Embryonic facial prominence (tissue), 1 donor: Measurements from ENCODE around the gene GRIK4.
"Not testable (repeated sequence)": the region's sequence is repeated elsewhere in the genome, so short reads cannot be mapped to it uniquely, and the experiment has no call there.

ENCODE experiments used
- DNase-seq: peaks from one replicate; pipeline ENCODE4 v3.0.0-alpha.2; 2016; ENCODE audit errors: extremely low spot score

GRIK4 gene

GRCh38 chr11:121004206-121004840 is 492.8 kb downstream of the GRIK4 start:
- DNase-seq = no peak

- DNase-seq = no peak
These were observed 495.4 kb downstream of the GRIK4 start for GRCh38 chr11:121006922-121007321.

- DNase-seq = no peak
These were observed 497.0 kb downstream of the GRIK4 start for GRCh38 chr11:121008551-121008950.

DNA sequence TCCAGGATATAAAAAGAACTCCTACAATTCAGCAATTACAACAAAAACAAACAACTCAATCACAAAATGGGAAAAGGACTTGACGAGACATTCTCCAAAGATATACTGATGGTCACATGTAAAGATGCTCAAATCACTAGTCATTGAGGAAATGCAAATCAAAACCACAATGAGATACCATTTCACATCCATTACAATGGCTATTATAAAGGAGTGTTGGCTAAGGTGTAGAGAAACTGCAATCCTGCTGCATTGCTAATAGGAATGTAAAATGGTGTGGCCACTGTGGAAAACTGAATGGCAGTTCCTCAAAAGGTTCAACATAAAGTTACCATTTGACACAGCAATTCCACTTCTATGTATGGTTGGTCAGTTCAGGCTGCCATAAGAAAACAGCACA is 500.5 kb downstream of the GRIK4 start:
- no peak for DNase-seq

- DNase-seq = no peak
These were observed 507.2 kb downstream of the GRIK4 start for GRCh38 chr11:121018746-121019145.

GRCh38 chr11:121021718-121022117 is 510.2 kb downstream of the GRIK4 start:
- not testable (repeated sequence) for DNase-seq

DNA sequence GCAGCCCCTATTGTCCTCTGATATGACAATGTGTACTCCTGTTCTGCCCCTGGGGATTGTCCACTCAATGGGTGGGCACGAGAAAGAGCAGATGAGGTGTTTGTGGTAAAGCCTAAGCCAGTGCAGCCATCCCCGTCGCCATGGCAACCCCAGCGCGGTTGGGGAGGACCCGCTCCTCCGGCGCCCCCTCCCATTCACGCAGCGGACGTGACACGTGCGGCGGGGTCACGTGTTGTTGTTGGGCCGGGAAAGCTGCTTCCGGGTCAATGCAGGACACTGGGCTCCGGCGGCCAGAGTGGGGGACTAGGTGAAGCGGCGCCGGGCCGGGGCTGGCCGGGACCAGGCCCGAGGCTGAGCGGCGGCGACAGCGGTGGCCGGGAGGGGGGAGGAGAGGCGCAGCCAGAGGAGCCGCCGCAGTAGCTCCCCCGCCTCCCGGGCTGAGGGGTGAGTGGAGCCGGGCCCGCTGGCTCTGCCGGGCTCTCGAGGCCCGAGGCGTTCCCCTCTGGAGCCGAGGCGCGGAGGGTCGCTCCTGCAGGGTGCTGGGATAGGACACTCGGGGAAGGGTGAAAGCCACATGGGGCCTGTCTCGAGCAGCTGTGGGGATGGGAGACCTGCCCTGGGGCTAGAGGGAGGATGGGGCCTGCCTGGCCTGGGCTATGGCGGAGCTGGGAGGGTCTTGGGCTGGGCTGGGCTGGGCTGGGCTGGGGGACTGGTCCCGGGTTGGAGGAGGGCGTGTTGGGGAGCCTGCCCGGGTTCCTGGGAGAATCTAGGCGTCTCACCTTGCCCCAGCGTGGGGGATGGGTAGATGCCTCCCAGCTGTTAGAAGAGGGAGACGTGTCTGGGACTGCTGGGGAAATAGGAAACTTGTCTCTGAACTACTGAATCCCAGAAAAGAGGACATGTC is 512.6 kb downstream of the GRIK4 start, which contains the start of gene TBCEL:
TSS of gene TBCEL (plus strand) at position 255 of the 904 bp plus-strand sequence. CDS start 21,589 bp downstream, outside the sequence.
- DNase-seq = peak; percentile 24

- no peak for DNase-seq
These were observed 513.4 kb downstream of the GRIK4 start for GRCh38 chr11:121024989-121025388.

- no peak for DNase-seq
These were observed 517.6 kb downstream of the GRIK4 start for GRCh38 chr11:121029153-121029552.

DNA sequence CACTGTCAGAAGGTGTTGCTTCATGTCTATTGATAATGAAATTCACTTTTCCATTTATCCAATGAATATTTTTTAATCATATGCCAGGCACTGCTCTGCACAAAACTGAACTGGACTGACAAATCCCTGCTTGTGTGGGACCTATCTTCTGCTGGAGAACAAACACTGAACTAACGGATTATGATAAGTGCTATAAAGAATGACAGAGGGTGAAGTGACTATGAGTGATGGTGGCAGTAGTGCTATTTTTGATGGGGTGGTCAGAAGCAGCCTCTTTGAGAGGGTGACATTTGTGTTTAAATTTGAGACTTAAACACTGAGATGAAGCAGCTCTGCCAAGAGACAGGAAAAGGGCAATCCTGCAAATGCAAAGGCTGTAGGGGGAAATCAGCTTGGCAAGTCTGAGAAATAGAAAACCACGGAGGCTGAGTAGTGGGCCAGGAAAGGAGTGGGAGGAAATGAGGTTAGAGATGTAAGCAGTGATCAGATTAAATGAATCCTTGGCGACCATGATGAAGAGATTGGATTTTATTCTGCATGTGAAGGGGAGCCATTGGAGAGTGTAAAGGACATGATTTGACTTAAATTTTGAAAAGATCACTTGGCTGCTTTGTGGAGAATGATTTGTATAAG is 518.4 kb downstream of the GRIK4 start:
- no peak for DNase-seq

- no peak for DNase-seq
These were observed 519.6 kb downstream of the GRIK4 start for GRCh38 chr11:121031167-121031566.

DNA sequence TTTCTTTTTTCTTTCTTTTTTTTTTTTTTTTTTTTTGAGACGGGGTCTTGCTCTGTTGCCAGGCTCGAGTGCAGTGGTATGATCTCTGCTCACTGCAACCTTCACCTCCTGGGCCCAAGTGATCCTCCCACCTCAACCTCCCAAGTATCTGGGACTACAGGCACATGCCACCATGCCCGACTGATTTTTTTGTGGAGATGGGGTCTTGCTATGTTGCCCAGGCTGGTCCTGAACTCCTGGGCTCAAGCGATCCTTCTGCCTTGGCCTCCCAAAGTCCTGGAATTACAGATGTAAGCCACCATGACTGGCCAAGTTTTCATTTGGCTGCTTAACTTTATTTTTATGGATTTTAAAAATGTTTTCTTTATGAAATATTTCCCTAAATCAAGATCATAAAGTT is 520.1 kb downstream of the GRIK4 start:
- DNase-seq = not testable (repeated sequence)

- no peak for DNase-seq
These were observed 521.0 kb downstream of the GRIK4 start for GRCh38 chr11:121032546-121032945.

DNA sequence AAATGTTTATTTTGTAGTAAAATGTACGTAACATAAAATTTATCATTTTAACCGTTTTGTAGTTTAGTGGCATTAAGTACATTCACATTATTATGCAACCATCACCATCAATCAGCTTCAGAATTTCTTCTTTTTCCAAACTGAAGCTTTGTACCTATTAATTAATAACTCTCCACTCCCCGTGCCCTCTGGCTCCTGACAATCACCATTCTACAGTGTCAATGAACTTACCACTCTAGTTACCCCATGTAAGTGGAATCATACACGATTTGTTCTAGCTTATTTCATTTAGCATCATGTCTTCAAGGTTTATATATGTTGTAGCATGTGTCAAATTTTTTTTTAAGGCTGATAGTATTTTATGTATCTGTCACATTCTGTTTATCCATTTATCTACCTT is 522.1 kb downstream of the GRIK4 start:
- DNase-seq = no peak

GRCh38 chr11:121035169-121035755 is 523.7 kb downstream of the GRIK4 start:
- no peak for DNase-seq

GRCh38 chr11:121035780-121036179 is 524.2 kb downstream of the GRIK4 start:
- peak; percentile 18 for DNase-seq

DNA sequence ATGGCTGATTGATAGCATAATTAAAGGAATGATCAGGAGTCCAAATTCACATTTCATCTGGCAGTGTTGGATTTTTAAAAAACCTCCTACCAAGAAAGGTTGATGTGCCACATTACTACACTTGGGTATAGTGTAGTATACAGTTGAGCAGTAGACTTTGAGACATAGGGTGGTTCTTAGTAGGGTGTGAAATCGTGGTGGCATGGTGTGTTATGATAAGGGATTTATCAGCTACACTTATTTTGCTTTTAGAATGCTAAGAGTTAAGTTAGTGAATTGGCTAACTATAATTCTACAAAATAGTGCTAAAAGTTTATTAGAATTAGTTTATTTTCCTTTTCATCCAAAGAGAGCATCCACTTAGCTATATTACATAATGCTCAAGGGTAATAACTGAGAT is 525.5 kb downstream of the GRIK4 start:
- no peak for DNase-seq
